GM21423 (cell line): ENCODE results near the gene LGALS3BP.
"Not testable (repeated sequence)": the region's sequence is repeated elsewhere in the genome, so short reads cannot be mapped to it uniquely, and the experiment has no call there.

Source experiments
- ATAC-seq: cut with Tn5 transposase; IDR thresholded peaks from one replicate; pipeline ENCODE4 v1.9.1; 2021; ENCODE audit warnings: mild to moderate bottlenecking, moderate library complexity; ENCODE audit not compliant: unreplicated experiment

Gene LGALS3BP

GRCh38 chr17:78966910-78967600, 12.7 kb downstream of the LGALS3BP start:
- ATAC-seq: no peak

GRCh38 chr17:78966123-78966813, 13.5 kb downstream of the LGALS3BP start:
- ATAC-seq: no peak

DNA sequence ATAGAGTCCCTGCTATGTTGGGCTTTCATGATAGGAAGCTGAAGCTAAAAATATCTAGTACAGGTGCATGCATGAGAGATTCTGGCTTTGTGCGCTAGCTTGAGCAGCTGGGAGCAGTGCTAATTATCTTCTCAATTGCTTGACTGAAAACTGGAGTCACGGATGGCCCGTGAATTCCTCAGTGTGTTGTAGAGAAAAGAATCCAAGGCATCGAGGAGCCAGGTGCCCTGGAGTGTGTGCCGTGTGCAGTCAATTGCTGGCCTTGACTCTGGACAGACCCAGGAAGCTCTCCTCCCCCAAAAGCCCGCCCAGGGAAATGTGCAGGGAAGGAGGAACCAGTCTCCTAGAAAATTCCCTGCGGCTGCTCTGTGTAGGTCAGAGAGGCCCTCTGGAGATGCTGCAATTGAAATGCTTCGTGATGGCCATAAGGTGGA, 14.2 kb downstream of the LGALS3BP start:
- ATAC-seq: no peak

- no peak for ATAC-seq
Observed at GRCh38 chr17:78963378-78963777, 16.3 kb downstream of the LGALS3BP start.

- not testable (repeated sequence) for ATAC-seq
Observed at GRCh38 chr17:78962984-78963348, 16.8 kb downstream of the LGALS3BP start.

DNA sequence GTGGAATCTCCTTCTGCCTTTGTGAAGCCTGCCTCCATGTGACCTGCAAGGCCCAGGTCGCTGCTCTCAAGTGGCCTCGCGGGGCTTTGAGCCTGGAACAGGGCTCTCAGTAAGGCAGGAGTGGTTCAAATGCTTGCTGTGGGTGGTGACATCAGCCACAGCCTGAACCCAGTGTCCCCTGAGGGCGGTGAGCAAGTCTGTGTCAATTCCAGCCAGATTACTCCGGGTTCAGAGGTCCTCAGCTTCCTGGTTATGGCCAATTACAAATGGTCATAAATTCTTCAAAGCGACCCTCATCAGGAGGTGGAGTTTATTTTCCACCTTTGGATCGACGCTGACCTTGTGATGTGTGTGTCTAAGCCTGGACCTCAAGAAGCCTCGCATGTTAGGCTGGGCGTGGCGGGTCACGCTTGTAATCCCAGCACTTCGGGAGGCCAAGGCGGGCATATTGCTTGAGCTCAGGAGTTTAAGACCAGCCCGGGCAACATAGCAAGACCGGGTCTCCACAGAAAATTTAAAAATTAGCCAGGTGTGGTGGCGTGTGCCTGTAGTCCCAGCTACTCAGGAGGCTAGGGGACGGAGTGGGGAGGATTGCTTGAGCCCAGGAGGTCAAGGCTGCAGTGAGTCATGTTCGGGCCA, 17.3 kb downstream of the LGALS3BP start:
- no peak for ATAC-seq

- no peak for ATAC-seq
Observed at GRCh38 chr17:78961571-78961970, 18.2 kb downstream of the LGALS3BP start.

GRCh38 chr17:78960928-78961327, 18.8 kb downstream of the LGALS3BP start:
- no peak for ATAC-seq

DNA sequence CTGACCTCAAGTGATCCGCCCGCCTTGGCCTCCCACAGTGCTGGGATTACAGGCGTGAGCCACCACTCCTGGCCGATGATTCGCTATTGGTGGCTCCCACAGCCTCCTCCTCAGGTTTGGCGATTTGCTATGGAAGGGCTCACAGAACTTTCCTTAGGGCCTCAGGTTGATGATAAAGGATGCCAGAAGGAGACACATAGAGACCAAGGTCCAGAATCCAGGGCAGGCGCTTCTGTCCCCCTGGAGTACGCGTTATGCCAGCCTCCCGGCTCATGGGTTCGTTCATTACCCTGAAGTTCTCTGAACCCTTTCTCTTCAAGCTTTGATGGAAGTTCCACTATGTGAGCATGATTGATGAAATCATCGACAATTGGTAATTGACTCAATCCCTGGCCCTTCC, 19.9 kb downstream of the LGALS3BP start:
- no peak for ATAC-seq

DNA sequence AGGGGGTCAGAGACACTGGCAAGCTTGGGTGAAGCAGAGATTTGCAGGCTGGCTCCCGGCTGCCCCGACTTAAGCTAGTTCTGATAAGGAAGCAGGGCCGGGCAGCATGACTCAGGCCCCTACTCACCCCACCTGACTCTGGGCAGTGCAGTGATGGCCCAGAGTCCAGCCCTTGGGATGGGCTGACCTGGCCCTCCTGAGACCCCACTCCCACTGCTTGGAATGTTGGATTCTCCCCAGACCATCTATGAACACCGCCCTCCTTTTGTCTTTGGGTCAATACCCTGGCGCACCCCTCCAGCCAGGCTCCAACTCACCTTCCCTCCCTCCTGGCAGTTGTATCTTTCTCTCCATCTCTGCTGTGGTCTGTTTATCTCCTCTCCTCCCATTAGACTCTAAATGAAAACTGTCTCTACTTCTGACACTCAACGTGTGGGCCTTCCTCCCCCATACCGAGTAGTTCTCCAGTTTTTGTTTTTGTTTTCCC, 21.0 kb downstream of the LGALS3BP start:
- ATAC-seq: no peak

GRCh38 chr17:78957128-78957527, 22.6 kb downstream of the LGALS3BP start:
- no peak for ATAC-seq

DNA sequence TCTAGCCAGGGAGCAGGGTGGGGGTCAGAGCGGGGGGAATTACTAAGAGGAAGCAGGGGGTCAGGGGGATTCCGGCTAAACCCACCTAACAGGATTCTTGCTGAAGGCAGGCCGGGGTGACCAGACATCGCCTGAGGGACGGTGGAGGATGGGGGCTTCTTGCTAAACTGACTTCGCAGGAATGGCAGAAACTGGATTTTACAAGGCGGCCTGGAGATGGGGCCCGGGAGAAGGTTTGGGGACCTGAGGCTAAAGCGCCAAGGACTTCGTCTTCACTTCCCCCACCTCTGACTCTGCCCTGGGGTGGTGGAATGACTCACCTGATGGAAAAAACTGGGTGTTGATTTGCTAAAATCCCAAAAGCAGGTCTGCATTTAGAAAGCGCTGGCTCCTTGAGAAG, 23.5 kb downstream of the LGALS3BP start:
- no peak for ATAC-seq

DNA sequence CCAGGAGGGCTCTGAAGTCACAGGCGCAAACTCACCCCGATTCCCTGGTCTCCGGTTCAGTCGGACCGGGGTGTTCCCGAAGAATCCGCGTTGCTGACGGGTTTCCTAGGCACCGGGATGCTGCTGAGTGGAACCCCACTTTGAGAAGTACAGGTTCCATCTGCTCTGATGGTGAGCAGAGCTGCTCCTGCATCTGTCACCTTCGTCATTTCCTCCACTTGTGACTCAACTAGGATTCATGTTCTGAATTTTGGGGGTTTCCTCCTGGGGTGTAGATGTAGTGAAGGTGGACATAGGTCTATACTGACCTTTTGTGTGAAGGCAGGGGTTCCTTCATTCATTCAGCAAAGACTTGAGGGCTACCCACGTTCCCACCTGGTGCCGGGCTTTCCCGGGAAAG, 25.0 kb downstream of the LGALS3BP start:
- no peak for ATAC-seq

GRCh38 chr17:78953356-78954350, 26.1 kb downstream of the LGALS3BP start:
- no peak for ATAC-seq

DNA sequence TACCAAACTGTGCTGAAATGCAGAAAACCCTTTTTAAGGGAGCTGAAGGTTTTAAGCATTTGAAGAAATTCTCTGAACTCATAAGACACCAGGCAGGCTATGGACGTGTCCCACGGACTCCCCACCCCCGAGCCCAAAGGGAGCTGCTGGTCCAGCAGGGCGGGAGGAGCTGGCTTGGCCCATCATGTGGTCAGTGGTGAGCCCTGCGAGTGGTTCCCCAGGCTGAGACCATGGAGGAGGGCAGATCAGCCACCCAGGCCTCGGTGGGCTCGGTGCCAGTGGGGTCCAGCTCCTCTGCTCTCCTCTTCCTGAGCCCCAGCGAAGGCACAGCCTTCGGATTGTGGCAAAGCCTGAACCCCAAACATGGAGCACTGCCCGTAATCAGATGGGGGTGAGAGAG, 27.0 kb downstream of the LGALS3BP start:
- no peak for ATAC-seq

DNA sequence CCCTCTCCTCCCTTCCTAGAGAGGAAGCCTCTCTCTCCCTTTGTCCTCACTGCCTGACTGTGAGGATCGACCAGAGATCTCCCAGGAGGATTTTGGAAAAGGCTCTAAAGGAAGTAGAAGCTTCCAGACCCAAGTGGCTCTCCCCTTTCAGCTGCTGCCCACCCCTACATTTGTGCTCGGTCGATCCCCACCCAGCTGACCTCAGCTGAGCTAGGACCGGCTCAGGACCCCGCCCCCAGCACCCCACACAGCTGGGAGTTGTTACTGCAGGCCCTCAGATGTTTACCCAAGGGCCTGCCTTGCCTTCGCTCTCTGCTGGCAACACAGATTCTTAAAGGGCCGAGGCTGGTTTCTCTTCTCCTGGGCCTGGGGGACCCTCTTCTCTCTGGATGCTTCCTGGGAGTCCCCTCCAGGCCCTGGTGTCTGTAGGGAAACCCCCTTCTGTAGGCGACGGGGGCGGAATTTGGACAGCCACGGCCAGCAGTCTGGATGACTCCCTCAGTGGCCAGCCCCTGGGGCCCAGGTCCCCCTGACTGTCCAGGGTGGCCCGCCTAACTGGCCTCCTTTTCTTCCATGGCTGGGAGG, 27.7 kb downstream of the LGALS3BP start:
- ATAC-seq: no peak

DNA sequence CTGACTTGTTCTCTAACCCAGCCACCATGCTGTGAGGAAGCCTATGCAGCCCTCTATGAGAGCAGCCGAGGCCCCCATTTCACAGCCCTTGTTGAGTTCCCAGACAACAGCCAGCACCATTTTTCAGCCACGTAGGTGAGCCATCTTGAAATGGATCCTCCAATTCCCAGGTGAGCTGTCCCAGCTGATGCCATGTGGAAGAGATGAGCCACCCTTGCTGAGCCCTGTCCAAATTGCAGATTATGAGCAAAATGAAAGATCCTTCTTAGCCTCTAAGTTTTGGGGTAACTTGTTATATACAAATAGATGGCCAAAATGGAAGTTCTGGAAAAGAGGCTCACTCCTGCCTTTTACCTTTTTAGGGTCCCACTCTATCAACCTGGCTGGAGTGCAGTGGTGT, 28.9 kb downstream of the LGALS3BP start:
- ATAC-seq: no peak

GRCh38 chr17:78947235-78948149, 32.2 kb downstream of the LGALS3BP start:
- no peak for ATAC-seq

DNA sequence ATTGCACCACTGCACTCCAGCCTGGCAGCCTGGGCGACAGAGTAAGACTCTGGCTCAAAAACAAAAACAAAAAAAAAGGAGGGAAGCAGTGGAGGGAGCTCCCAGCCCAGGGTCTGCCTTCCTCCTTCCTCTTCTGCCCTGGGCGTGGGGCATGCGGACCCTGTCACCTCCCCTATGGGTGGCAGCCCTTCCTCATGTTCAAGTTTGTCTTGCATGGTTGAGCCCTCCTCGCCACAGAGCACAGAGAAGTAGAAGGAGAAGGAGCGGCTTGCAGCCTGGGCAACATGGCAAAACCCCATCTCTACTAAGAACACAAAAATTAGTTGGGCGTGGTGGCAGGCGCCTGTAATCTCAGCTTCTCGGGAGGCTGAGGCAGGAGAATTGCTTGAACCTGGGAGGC, 33.1 kb downstream of the LGALS3BP start:
- no peak for ATAC-seq
